SJCRH30 (cell line): ENCODE data around the gene C9orf153. TPM values are rescaled to one million over a fixed set of nuclear protein-coding genes. Genes with fewer than 3 reads are reported as not detected.
"Not testable (repeated sequence)": the region's sequence is repeated elsewhere in the genome, so short reads cannot be mapped to it uniquely, and the experiment has no call there.

Experiments
- DNase-seq, 2 experiments: peaks; one replicate each; pipeline ENCODE4 v3.0.0-alpha.2; 2015 to 2020
- H3K27ac ChIP-seq: fragments of 250-450 bp; sonication (Bioruptor Pico); 2 replicates; pipeline ENCODE4 v1.5.1; 2020; ENCODE audit warnings: mild to moderate bottlenecking, moderate library complexity
- H3K27me3 ChIP-seq: fragments of 250-450 bp; sonication (Bioruptor Pico); 2 replicates; pipeline ENCODE4 v1.5.1; 2020; ENCODE audit warnings: mild to moderate bottlenecking, moderate library complexity
- H3K36me3 ChIP-seq: fragments of 250-450 bp; sonication (Bioruptor Pico); 2 replicates; pipeline ENCODE4 v1.5.1; 2020; ENCODE audit warnings: mild to moderate bottlenecking, moderate library complexity
- H3K4me1 ChIP-seq: fragments of 250-450 bp; sonication (Bioruptor Pico); 2 replicates; pipeline ENCODE4 v1.5.1; 2020; ENCODE audit warnings: mild to moderate bottlenecking, moderate library complexity
- H3K4me3 ChIP-seq: fragments of 250-450 bp; sonication (Bioruptor Pico); 2 replicates; pipeline ENCODE4 v1.5.1; 2020; ENCODE audit warnings: mild to moderate bottlenecking, moderate library complexity
- H3K9me3 ChIP-seq: fragments of 250-450 bp; sonication (Bioruptor Pico); replicated peaks from 2 replicates; pipeline ENCODE4 v1.5.1; 2020; ENCODE audit warnings: mild to moderate bottlenecking, moderate library complexity
- total RNA-seq: library from RNA; depleted of rRNA; stranded (reverse); fragments of >200 nt; shearing (Covaris generic); gene quantifications from 2 replicates; pipeline ENCODE4 v1.2.3, GENCODE V29; 2014

Gene C9orf153
- total RNA-seq, 1 experiment from 2014 or later, result 0.55 TPM

DNA sequence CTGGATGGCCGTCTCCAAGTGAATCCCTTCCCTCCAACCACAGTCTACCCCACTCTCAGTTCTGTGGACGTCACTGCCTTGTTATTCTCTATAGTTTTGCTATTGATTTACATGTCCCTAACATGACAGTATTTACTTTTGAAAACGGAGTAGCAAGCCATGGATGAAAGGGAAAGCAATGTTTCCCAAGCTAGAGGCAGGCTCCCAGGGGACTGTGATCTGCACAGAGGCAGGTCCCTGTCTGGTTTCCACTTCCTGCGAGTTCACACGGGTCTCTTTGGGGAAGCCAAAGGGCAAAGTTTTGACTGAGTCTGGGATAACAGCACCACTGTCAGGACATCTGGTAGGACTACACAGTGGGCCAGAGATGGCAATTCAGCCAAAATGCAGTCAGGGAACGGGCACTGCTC, 12.7 kb downstream of the C9orf153 start:
- Histone ChIP-seq H3K4me1 (no peaks in the 10 kb centered on the region), H3K36me3 (no peaks in the 10 kb centered on the region), H3K4me3 (no peak overlapping the region), H3K9me3 (no peaks in the 10 kb centered on the region), H3K27ac (no peak overlapping the region), H3K27me3 (no peaks in the 10 kb centered on the region)
- peak; percentile 34 to 46 for DNase-seq

DNA sequence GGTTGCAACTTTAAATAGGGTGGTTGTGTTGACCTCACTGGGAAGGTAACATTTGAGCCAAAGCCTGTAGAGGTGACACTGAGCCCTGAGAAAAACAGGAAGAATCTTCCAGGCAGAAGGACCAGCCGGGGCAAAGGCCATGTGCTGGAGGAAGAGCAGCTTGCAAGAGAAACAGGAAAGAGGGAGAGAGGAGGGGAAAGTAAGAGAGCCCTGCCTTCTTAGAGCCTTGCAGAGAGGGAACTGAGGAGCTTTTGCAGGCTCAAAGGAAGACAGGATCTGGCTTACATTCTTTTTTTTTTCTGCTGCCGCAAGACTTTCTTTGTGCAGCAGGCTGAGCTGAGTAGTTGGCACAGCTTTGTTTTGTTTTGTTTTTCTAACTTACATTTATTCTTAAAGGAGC, 17.4 kb downstream of the C9orf153 start:
- Histone ChIP-seq H3K4me3 (no peak overlapping the region), H3K27me3 (no peaks in the 10 kb centered on the region), H3K4me1 (0 out of 2 replicates have a peak, but pooled peaks cover 3% of the 10 kb centered on the region), H3K27ac (no peak overlapping the region), H3K36me3 (no peaks in the 10 kb centered on the region), H3K9me3 (no peaks in the 10 kb centered on the region)
- no peak for DNase-seq

DNA sequence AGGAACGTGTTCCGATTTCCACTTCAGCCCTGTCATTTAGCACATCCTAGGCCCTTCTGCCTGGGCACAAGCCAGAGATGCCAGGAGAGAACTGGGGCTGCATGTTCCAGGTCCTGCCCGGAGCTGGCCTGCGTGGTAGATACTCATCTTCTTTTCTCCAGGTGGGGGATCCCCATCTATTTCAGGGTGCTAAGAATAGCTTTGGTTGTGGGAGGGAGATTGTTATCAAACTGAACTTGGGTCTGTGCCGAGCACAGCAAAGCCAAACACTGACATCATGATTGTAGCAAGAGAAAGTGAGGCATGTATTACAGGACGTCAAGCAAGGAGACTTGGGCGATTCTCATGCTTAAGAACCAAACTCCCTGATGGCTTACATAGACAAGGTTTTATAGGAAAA, 18.2 kb downstream of the C9orf153 start:
- Histone ChIP-seq H3K4me1 (0 out of 2 replicates have a peak, but pooled peaks cover 3% of the 10 kb centered on the region), H3K27me3 (no peaks in the 10 kb centered on the region), H3K27ac (no peak overlapping the region), H3K9me3 (no peaks in the 10 kb centered on the region), H3K4me3 (no peak overlapping the region), H3K36me3 (no peaks in the 10 kb centered on the region)
- no peak for DNase-seq

DNA sequence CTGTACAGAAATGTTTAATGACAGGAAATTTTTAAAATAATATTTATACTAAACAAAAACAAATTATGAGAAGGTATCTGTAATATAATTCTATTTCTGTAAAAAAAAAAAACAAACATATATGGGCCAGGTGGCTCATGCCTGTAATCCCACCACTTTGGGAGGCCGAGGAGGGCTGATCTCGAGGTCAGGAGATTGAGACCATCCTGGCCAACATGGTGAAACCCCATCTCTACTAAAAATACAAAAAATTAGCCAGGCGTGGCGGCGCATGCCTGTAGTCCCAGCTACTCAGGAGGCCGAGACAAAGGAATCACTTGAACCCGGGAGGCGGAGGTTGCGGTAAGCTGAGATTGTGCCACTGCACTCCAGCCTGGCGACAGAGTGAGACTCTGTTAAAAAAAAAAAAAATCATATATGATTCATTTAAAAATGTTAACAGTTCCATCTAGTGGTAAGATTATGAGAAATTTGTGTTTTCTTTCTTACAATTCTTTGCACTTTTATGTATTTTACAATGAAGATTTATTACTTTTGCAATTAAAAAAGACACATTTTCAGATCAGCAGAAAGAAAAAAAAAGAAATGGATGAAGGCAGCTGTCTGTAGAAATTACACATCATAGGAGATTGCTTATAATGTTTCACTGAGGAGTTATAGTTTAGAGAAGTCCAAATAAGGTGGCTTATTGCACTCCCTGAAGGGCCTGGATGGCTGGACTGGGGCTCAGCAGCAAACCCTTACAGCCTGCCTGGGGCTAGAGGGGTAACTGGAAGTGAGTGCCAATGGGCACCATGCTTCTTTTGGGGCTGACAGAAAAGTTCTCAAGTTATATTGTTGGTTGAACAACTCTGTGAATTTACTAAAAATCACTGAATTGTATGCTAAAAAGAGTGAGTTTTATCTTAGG, 20.3 kb downstream of the C9orf153 start:
- H3K4me1 ChIP-seq, result 0 out of 2 replicates have a peak, but pooled peaks cover 3% of the 10 kb centered on the region
- peak overlapping the region; percentile 8; the same call in 1 of the 2 replicates for H3K4me3 ChIP-seq
- H3K27ac ChIP-seq, result no peak overlapping the region
- no peaks in the 10 kb centered on the region for H3K27me3 ChIP-seq
- no peaks in the 10 kb centered on the region for H3K36me3 ChIP-seq
- no peaks in the 10 kb centered on the region for H3K9me3 ChIP-seq
- peak; percentile 72 to 77 for DNase-seq

DNA sequence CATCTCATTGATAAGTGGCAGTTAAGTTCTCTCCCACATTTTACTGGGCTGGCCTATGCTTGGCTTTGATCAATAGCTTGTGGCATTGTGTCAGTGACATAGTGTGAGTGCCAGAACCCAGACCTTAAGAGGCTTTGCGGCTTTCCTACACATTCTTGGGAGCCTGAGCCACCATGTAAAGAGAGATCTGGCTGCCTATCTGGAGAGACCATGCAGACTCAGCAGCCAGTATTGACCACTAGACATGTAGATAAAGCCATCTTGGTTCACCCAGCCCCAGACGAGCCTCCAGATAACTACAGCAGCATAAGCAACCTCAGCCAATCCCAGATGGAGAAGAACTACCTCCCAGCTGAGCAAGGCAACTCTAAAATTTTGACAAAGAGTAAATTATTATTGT, 28.6 kb downstream of the C9orf153 start:
- no peaks in the 10 kb centered on the region for H3K4me1 ChIP-seq
- no peaks in the 10 kb centered on the region for H3K9me3 ChIP-seq
- no peaks in the 10 kb centered on the region for H3K36me3 ChIP-seq
- DNase-seq, result no peak
- H3K27me3 ChIP-seq, result no peaks in the 10 kb centered on the region
- no peak overlapping the region for H3K27ac ChIP-seq
- H3K4me3 ChIP-seq, result no peak overlapping the region

DNA sequence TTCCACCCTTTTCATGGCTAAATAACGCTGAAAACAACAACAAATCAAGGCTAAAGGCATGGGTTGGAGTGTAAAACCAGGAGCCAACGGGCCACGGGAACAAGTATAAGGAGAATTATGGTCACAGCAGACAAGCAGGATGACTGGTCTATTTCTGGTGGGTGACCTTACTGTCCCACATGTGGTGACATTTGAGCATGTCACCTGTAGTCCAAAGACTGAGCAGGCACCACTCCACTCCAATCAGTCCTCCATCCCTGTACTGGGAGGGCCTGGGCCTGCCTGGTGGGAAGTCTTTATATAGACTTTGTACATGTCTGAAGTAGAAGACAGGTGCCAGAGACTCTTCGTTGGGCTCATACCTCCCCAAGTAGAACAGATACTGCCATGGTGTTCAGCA, 36.8 kb downstream of the C9orf153 start:
- H3K4me1 ChIP-seq, result no peaks in the 10 kb centered on the region
- no peak overlapping the region for H3K4me3 ChIP-seq
- no peak for DNase-seq
- H3K27me3 ChIP-seq, result no peaks in the 10 kb centered on the region
- H3K36me3 ChIP-seq, result no peaks in the 10 kb centered on the region
- no peak overlapping the region for H3K27ac ChIP-seq
- no peaks in the 10 kb centered on the region for H3K9me3 ChIP-seq

DNA sequence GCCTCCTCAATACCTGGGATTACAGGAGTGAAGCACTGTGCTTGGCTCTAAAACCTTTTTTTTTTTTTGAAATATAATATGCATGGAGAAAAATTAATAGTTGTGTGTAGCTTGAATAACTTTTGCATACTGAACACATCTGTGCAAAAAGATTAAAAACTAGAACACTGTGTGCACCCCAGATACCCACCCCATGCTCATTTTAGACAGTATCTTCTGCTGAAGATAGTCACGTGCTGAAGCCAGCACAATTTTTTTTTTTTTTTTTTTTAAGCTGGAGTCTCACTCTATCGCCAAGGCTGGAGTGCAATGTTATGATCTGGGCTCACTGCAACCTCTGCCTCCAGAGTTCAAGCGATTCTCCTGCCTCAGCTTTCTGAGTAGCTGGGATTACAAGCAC, 39.9 kb downstream of the C9orf153 start:
- Histone ChIP-seq H3K36me3 (no peaks in the 10 kb centered on the region), H3K4me3 (no peak overlapping the region), H3K27ac (no peak overlapping the region), H3K27me3 (no peaks in the 10 kb centered on the region), H3K9me3 (no peaks in the 10 kb centered on the region), H3K4me1 (no peaks in the 10 kb centered on the region)
- no peak for DNase-seq

DNA sequence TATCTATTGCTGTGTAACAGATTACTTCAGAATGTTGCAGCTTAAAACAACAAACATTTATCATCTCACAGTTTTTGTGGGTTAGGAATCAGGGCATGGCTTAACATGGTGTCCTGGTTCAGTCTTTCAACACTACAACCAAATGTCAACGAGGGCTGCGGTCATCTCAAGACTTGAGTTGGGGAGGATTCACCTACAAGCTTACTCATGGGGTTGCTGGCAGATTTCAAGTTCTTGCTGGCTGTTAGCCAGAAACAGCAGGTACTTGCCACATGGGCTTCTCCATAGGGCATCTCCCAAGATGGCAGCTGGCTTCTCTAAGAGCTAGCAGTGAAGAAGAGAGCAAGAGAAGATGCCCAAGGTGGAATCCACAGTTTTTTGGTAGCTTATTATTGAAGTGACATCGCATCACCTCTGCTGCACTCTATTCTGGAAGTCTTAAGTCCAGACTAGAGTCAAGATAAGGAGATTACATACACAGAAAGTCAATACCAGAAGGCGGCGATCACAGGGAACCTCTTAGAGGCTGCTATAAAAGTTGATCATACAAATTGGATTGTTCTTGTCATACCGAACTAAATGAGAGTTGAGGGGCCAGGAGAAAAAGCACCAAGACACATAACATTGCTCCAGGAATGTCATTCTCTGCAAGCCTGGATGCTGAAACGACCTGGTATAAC, 42.2 kb downstream of the C9orf153 start:
- H3K36me3 ChIP-seq, result no peaks in the 10 kb centered on the region
- H3K4me1 ChIP-seq, result no peaks in the 10 kb centered on the region
- no peak overlapping the region for H3K4me3 ChIP-seq
- H3K27ac ChIP-seq, result no peak overlapping the region
- no peaks in the 10 kb centered on the region for H3K27me3 ChIP-seq
- DNase-seq, result no peak
- H3K9me3 ChIP-seq, result no peaks in the 10 kb centered on the region

DNA sequence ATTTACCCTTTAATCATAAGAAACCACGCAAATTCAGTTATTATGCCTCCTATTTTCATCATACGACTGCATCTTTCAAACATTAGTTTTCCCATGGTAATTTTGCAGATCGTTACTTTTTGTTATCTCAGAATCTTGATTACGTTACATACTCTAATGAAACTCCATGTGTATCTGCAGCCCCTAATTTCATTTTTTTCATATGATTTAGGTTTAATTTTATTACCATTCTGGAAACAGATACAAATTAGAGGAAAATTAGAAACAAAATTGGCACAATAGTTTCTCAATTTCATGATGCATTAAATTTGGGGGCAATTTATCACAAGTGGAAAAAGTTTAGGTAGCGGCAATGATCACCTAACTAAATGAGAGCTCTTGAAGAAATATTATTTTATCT, 52.3 kb downstream of the C9orf153 start:
- H3K4me3 ChIP-seq, result no peak overlapping the region
- H3K4me1 ChIP-seq, result no peaks in the 10 kb centered on the region
- no peaks in the 10 kb centered on the region for H3K27me3 ChIP-seq
- no peak for DNase-seq
- no peaks in the 10 kb centered on the region for H3K36me3 ChIP-seq
- H3K9me3 ChIP-seq, result no peaks in the 10 kb centered on the region
- H3K27ac ChIP-seq, result no peak overlapping the region

DNA sequence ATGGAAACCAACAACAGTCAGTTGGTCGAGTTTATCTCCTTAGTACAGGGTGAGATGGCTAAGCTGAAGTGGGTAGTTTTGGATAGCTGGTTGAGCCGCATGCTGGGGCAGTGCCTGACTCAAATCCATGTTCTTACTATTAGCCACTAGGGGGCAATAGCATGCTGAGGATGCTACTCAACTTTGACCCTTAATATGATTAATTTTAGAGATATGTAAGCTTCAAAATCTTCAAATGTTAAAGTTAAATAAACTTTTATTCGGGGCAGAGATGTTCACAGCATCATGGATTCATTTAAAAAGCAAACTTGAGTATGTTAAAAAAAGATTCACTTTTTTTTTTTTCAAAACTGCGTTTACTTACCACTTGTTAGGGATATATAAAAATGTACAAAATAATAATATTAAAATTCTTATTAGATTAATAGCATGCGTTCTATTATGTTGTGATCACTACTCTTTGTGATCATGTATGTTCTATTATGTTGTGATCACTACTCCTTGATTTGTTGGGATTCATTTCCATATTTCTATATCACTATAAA, 57.0 kb downstream of the C9orf153 start:
- no peaks in the 10 kb centered on the region for H3K27me3 ChIP-seq
- no peaks in the 10 kb centered on the region for H3K9me3 ChIP-seq
- peaks cover 6% of the 10 kb centered on the region; the same call in 1 of the 2 replicates for H3K4me1 ChIP-seq
- no peak overlapping the region for H3K4me3 ChIP-seq
- peak; percentile 54 to 83 for DNase-seq
- H3K36me3 ChIP-seq, result no peaks in the 10 kb centered on the region
- H3K27ac ChIP-seq, result no peak overlapping the region

DNA sequence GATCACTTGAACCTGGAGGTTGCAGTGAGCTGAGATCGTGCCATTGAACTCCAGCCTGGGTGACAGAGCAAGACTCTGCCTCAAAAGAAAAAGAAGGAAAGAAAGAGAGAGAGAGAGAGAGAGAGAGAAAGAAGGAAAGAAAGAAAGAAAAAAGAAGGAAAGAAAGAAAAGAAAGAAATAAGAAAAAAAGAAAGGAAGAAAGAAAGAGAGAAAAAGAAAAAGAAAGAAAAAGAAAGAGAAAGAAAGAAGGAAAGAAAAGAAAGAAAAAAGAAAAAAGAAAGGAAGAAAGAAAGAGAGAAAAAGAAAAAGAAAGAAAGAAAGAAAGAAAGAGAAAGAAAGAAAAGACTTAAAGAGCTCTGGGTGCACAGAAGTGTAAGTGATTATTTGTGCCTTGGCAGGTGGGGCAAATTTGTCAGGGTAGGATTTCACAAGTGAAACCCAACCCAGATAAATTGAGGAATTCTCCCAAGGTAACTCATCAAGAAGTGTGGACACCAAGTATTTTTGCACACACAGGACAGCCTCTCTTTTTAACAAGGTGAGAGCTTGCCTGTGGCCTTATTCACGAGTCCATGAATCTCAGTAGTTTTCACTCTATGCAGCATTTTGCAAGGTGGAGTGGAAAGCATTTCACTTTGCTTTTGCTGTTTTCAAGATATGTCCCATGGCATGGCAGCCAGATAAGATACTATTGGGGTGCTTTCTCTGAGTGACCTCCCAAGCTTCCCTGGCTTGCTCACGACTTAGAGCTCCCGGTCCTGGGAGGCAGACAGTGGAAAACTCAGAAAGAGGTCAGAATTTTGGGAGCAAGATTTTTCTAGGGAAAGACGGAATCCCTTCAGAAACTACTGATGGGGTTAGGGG, 57.8 kb downstream of the C9orf153 start:
- no peak for DNase-seq
- no peak overlapping the region for H3K4me3 ChIP-seq
- no peaks in the 10 kb centered on the region for H3K27me3 ChIP-seq
- no peaks in the 10 kb centered on the region for H3K9me3 ChIP-seq
- no peaks in the 10 kb centered on the region for H3K36me3 ChIP-seq
- no peak overlapping the region for H3K27ac ChIP-seq
- peaks cover 6% of the 10 kb centered on the region; the same call in 1 of the 2 replicates for H3K4me1 ChIP-seq

DNA sequence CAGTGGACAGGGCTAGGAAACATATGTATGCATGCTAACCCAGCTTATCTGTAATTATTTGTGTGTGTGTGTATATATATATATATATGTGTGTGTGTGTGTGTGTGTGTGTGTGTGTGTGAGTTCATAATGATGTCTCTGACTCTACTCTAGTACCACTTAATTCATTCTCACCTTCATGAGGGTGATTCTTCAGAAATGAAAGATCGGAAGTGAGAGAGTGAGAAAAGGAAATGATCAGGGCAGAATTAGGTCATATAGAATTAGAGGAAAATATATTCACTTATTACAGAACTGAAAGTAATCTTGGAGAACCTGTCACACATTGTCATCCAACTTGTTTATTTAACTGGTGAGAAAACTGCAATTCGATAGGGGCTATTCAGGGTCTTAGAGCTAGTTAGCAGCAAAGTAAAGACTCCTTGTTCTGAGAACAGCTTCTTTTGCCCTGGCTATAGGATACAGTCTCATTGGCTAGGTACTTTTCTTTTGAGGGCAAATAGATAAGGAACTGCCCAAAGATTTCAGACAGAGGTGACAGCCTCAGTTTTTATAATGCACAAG, 58.8 kb downstream of the C9orf153 start:
- Histone ChIP-seq H3K9me3 (no peaks in the 10 kb centered on the region), H3K4me1 (peaks cover 6% of the 10 kb centered on the region; the same call in 1 of the 2 replicates), H3K36me3 (no peaks in the 10 kb centered on the region), H3K27me3 (no peaks in the 10 kb centered on the region), H3K27ac (no peak overlapping the region), H3K4me3 (no peak overlapping the region)
- peak in 1 of 2 experiments; percentile 41 for DNase-seq

DNA sequence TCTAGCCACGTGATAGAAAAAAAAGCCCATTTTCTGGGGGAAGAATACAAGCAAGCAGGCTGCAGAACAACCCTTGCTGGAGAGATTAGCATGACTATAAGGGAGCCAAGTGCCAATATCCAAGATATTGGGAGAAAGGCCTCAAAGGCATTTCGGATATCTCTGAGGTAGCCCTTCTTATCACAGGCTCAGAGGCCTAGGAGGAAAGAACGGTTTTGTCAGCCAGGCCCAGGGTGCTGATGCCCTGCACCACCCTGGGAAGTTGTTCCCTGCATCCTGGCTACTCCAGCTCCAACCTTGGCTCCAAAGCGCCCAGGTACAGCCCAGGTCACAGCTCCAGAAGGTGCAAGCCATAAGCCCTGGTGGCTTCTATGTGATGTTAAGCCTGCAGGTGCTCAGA, 66.4 kb downstream of the C9orf153 start:
- Histone ChIP-seq H3K9me3 (peaks cover 16% of the 10 kb centered on the region; the same call in 1 of the 2 replicates), H3K27me3 (no peaks in the 10 kb centered on the region), H3K36me3 (no peaks in the 10 kb centered on the region), H3K4me3 (no peak overlapping the region), H3K4me1 (no peaks in the 10 kb centered on the region), H3K27ac (no peak overlapping the region)
- DNase-seq, result no peak

DNA sequence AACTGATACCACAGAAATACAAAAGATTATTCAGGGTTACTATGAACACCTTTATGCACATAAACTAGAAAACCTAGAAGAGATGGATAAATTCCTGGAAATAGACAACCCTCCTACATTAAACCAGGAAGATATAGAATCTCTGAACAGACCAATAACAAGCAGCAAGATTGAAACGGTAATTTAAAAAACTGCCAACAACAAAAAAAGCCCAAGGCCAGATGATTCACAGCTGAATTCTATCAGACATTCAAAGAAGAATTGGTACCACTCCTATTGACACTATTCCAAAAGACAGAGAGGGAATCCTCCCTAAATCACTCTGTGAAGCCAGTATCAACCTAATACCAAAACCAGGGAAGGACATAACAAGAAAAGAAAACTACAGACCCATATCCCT, 68.8 kb downstream of the C9orf153 start:
- peaks cover 22% of the 10 kb centered on the region; the same call in 1 of the 2 replicates for H3K9me3 ChIP-seq
- not testable (repeated sequence) for H3K27me3 ChIP-seq, H3K4me1 ChIP-seq, H3K4me3 ChIP-seq, H3K36me3 ChIP-seq, DNase-seq, H3K27ac ChIP-seq
